ENCODE results near the gene GDF10.

GDF10 gene

GRCh38 chr10:47322300-47323061 lies 22.5 kb downstream of the GDF10 start, which contains the start of gene GDF2:
GDF2 (plus strand) TSS chr10:47322454; CDS start chr10:47322669, 215 bp downstream.
- no peak for TF ChIP-seq CTCF (IDR thresholded peaks at IDR 0.05; ENCODE audit: low read depth, low read length)
- H3K4me3 ChIP-seq (ENCODE audit: low read depth, low read length): no peak within 1 kb of the TSS

- no peak overlapping the region for H3K4me3 ChIP-seq (ENCODE audit: low read depth, low read length)
- no peak for TF ChIP-seq CTCF (IDR thresholded peaks at IDR 0.05; ENCODE audit: low read depth, low read length)
These were observed 23.1 kb downstream of the GDF10 start for GRCh38 chr10:47323087-47323486.

GRCh38 chr10:47323636-47324296 lies 23.8 kb downstream of the GDF10 start:
- TF ChIP-seq CTCF (IDR thresholded peaks at IDR 0.05; ENCODE audit: low read depth, low read length): no peak
- H3K4me3 ChIP-seq (ENCODE audit: low read depth, low read length): no peak overlapping the region

DNA sequence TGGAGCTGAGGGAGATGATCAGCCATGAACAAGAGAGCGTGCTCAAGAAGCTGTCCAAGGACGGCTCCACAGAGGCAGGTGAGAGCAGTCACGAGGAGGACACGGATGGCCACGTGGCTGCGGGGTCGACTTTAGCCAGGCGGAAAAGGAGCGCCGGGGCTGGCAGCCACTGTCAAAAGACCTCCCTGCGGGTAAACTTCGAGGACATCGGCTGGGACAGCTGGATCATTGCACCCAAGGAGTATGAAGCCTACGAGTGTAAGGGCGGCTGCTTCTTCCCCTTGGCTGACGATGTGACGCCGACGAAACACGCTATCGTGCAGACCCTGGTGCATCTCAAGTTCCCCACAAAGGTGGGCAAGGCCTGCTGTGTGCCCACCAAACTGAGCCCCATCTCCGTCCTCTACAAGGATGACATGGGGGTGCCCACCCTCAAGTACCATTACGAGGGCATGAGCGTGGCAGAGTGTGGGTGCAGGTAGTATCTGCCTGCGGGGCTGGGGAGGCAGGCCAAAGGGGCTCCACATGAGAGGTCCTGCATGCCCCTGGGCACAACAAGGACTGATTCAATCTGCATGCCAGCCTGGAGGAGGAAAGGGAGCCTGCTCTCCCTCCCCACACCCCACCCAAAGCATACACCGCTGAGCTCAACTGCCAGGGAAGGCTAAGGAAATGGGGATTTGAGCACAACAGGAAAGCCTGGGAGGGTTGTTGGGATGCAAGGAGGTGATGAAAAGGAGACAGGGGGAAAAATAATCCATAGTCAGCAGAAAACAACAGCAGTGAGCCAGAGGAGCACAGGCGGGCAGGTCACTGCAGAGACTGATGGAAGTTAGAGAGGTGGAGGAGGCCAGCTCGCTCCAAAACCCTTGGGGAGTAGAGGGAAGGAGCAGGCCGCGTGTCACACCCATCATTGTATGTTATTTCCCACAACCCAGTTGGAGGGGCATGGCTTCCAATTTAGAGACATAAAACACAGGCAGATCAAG lies 25.6 kb downstream of the GDF10 start:
- TF ChIP-seq CTCF (IDR thresholded peaks at IDR 0.05; ENCODE audit: low read depth, low read length): no peak
- H3K4me3 ChIP-seq (ENCODE audit: low read depth, low read length): no peak overlapping the region

GRCh38 chr10:47326306-47326926 lies 26.4 kb downstream of the GDF10 start:
- no peak for TF ChIP-seq CTCF (IDR thresholded peaks at IDR 0.05; ENCODE audit: low read depth, low read length)

DNA sequence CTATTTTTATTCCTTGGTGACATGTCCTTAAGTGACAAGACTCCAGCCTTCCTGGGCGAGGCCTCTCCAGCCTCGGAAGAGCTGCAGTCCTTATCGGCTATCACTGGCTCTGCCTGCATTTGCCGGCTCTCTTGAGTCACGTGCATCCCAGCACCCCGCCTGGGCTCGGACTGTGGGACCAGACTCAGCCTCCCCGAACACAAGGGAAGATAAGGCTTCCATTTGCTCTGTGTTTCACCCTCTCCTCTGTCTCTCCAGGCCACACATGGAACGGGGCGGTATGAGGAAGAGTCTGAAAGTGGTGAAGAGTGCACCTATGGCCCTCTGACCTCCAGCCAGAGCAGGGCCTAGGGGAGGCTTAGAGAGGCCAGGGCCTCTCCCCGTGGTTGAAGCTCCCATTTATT lies 26.9 kb downstream of the GDF10 start:
- no peak overlapping the region for H3K4me3 ChIP-seq (ENCODE audit: low read depth, low read length)
- TF ChIP-seq CTCF (IDR thresholded peaks at IDR 0.05; ENCODE audit: low read depth, low read length): no peak

More at GRCh38 chr10:47326306-47326926, 26.4 kb downstream of the GDF10 start:
- H3K4me3 ChIP-seq (ENCODE audit: low read depth, low read length): no peak overlapping the region

All from WI38 (cell line).